HG03045 (cell line): ENCODE results near the gene PYHIN1.

Source experiments
- ATAC-seq: cut with Tn5 transposase; IDR thresholded peaks from one replicate; pipeline ENCODE4 v1.9.1; 2021; ENCODE audit warnings: mild to moderate bottlenecking, moderate library complexity; ENCODE audit not compliant: unreplicated experiment

Gene PYHIN1

DNA sequence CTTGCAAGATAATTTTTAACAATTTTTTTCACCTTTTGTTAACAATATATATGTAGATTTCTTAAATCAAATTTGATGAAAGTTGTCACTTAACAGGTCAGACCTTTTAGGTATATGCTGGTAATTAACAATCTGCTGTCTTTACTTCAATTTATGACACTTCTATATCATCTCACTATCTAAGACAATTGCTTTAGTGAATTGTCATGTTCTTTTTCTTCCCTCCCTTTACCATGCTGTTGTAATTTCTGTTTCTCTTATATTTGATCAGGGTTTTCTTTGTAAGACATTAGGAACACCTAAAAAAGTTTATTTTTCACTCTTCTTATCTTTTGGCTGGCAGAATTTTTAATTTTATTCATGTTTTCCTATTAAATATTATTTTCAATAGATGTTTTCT is 80.4 kb downstream of the PYHIN1 start:
- ATAC-seq, result no peak

DNA sequence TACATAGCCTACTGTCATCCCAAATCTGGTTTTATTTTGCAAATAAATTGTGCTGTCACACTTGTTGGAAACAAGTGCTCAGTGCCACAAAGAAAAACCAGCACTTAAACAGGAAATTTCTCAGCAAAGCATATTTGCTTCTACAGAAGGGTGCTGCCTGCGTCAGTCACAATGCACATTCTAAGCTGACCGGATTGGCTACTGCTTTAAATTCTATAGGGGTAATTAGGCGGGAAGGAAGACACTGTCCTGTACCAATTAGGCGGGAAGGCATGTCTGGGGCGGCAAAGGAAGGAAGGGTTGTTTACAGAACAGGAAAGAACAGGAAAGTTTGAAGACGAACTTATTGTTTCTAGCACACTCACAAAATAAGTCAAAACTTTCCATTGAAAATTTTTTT is 81.1 kb downstream of the PYHIN1 start:
- no peak for ATAC-seq

DNA sequence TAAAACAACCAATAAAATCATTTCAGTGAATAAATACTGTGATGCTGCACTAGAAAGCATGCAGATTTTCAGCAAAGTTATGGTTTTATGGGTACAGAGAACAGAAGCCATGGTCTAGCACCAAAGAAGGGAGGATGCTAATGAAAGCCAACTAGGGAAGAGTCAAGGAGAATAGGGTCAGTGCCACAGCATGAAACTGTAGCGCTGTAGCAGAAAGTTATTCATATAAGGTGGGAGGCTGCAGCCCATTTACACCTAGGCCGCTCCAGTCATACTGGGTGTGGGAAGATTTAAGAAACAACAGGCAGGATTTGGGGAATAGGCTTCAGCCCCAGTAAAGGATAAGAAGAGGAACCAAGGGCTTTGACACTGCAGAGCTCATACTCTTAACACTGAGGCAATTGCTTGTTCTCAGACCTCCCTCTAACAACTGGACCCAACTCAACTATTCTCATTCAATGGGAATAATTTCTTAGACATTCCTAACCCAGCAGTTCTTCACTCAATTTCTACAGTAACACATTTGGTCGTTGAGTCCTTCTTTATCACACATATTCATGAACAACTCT is 82.7 kb downstream of the PYHIN1 start:
- ATAC-seq, result no peak

DNA sequence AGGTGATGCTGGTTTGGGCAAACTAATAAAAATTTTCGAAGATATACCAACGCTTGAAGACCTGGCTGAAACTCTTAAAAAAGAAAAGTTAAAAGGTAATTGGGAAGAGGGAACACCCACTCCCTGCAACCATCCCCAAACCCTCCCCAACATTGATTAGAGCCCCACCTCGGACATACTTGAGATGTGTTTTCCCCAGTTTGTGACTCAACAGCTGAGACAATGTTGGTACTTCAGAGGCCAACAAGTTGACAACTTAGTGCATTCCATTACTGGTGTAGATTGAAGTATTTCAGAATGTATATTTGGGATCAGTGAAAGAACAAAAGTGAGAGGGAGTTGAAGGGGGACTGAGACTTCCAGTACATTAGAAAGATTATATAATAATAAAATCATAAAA is 83.5 kb downstream of the PYHIN1 start:
- ATAC-seq, result no peak

- peak; percentile 93 for ATAC-seq
Measured at GRCh38 chr1:159015440-159015909, 84.1 kb downstream of the PYHIN1 start.

DNA sequence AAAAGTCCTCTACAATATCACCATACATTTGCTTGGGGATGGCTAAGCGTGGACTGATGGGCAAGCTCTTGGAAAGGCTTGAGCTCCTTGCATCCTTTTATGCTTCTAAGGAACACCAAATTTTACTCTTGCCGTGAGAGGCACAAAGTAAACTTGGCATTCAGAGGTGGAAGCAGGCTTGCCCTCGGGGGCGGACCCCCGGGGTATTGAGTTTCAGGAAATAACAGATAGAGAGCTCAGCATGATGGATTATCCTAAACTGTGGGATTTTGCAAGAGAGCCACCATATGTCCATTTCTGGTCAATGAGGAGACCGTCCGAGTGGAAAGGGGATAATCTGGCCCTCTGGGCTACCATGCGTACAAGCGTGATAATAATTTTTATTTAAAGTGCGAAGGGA is 92.4 kb downstream of the PYHIN1 start:
- no peak for ATAC-seq

- no peak for ATAC-seq
Measured at GRCh38 chr1:159025043-159025442, 93.7 kb downstream of the PYHIN1 start.
